NCI-H2107 treated with DMSO at 0.1 percent for 48 hours (cell line): ENCODE results near the gene RCOR3.

Experiments used
- DNase-seq: peaks from one replicate; lab custom pipeline; 2025; ENCODE audit not compliant: unreplicated experiment; lab: John Stamatoyannopoulos, UW

Gene RCOR3

GRCh38 chr1:211323156-211324063 is 64.2 kb downstream of the RCOR3 start:
- peak; percentile 86 for DNase-seq

DNA sequence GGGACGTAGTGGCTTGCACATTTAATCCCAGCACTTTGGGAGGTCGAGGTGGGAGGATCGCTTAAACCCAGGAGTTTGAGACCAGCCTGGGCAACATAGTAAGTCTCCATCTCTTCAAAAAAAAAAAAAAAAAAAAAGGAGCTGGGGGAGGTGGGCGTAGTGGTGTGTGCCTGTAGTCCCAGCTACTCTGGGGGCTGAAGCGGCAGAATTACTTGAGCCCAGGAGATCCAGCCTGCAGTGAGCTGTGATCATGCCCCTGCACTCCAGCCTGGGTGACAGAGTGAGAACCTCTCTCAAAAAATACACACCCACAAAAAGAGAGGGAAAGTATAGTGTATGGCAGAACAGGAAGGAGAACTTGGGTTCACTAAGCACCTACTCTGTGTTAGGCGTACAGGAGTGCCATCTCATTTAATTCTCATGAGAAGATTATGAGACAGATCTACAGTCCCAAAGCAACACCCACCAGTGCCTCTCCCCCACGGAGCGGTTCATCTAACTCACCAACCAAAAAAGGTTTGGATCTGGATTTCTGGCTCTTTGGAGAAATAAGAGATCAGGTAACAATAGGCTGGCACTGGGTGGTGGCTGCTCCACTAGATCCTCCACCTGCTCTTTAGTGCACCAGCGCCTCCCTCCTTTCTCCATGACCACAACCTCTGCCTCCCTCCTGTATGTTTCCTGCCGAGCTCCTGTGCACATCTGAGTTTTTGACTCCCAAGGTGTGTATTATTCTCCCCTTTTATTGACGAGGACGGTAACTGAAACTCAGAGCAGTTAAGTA is 66.0 kb downstream of the RCOR3 start:
- DNase-seq, result peak; percentile 88

DNA sequence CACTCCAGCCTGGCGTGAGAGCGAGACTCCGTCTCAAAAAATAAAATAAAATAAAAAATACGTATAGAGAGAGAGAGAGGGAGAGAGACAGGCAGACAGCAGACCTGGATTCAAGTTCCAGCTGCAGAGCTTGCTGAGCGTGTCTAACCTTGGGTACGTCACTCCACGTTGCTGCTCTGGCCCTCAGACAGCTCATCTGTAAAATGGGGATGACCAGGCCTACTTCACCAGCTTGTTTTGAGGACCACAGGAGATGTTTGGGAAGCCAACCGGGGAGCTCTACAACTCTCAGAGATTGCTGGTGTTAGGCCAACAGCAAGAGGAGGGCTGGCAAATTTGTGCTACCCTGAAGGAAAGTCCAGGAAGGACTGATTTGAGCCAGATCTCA is 67.0 kb downstream of the RCOR3 start:
- DNase-seq, result no peak

DNA sequence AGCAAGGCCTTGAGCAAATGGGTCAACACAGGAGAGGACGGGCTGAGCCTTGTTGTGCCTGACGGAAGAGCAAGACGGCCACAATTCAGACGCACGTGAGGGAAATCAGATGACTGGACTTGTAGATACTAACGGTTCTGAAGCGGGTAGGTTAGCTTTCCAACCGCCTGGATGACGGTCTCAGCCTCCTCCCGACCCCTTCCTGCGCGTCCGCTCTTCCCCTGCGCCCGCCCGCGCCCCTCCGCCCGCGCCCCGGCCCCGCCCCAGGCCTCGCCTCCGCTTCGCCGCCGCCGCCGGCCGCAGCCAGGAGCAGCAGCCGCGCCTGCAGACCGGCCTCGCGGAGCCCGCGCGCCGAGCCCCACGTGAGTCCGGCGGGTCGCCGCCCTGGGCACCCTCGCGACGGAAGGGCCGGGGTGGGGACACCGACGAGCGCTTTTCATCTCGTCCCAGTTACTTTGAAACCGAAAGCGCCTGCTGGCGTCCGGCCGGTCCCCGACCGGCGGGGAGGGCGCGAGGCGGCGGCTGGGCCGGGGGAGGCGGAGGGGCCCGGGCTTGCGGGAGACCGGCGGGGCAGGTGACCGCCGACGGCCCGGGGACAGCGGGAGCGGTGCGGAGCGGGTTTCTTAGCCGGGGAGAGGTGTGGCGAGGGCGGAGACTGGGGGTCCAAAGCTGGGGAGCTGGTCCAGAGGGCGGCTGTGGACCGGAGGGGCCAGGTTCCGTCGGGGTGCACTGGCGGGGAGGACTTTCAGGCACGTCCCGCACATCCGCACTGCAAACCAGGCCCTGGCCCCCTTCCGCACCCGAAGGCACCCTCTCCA is 67.6 kb downstream of the RCOR3 start, which contains the start of gene TRAF5:
Gene TRAF5 (plus strand): TSS at position 306 of the 818 bp plus-strand sequence. CDS start 26,407 bp downstream, outside the sequence.
- DNase-seq, result no peak

- no peak for DNase-seq
Measured at GRCh38 chr1:211327346-211327921, 68.3 kb downstream of the RCOR3 start.

- DNase-seq, result no peak
Measured at GRCh38 chr1:211328084-211328694, 69.0 kb downstream of the RCOR3 start.

GRCh38 chr1:211328866-211329475 is 69.8 kb downstream of the RCOR3 start:
- DNase-seq, result no peak

DNA sequence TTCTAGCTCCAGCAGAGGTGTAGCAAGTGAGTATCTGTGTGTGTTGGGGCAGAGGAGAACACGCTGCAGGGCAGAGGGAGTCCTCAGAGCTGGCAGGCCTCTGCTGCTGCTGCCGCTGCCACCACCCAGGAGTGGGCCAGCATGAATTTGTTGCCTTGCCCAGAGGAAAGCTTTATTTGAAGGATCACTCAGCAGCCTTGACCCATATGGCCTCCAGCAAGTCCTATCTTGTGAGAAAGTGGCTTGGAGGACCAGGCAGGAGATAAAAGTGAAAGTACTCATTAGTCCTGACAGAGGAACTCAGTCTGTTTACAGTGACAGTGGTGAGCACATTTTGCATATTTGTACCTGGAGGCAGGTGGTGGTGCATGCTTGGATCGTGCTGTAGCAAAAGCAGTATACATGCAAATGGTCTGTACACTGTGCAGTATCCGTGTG is 70.6 kb downstream of the RCOR3 start:
- DNase-seq, result peak; percentile 48

DNA sequence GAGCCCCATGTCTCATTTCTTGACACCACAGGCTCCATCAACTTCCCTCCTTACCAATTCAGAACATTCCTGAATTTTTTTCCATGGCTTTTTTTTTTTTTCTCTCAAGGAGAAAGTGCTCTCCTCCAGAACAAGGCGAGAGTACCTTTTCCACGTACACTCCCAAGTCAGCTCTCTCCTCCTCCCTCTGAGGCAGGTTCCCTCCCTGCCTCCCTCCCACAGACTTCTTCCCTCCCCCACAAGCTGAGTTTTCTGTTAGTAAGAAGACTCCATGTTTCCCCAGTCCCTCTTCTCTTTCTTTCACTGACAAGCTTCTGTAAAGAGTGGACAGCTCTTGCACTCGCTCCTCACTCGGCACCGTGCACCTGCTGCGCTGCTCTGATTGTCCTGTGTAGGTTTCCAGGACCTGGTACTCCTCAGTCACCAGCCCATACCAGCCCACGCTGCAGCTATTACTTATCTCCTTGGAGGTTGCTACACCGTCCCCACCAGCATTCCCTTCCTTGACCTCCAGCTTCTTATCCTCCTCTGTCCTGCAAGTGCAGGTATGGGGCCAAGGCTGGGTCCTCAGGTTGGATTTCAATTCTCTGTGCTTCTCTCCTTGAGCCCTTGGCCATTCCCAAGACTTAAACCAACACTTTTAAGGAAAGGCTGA is 71.2 kb downstream of the RCOR3 start:
- no peak for DNase-seq

DNA sequence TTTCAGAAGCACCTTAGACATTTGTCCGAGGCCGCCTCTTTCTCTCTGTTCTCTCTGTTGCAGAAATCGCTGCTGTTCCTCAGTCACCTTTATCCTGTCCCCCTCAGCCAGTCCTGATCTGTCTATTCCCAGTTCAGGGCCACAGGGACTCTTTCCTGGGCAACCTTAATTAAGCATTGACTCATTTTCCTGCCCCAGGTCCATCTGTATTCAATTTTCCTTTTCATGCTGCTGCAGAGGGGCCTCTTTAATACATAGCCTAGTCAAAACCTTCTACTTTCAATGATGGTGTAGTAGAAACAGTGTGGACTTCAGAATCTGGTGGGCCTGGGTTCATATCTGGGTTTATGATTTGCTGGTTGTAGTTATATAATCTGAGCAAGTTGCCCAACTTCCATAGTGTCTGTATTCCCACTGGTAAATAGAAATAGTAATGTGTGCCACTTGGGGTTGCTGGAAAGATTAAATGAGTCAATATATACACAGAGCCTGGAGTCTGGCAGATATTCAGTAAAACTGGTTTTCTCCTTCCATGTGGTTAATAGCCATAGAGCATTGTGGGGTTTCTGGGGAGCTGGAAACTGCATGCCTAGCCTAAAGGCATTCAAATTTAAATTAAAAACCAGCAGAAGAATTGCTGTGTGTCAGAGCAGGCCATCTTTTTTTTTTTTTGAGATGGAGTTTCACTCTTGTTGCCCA is 72.0 kb downstream of the RCOR3 start:
- no peak for DNase-seq

DNA sequence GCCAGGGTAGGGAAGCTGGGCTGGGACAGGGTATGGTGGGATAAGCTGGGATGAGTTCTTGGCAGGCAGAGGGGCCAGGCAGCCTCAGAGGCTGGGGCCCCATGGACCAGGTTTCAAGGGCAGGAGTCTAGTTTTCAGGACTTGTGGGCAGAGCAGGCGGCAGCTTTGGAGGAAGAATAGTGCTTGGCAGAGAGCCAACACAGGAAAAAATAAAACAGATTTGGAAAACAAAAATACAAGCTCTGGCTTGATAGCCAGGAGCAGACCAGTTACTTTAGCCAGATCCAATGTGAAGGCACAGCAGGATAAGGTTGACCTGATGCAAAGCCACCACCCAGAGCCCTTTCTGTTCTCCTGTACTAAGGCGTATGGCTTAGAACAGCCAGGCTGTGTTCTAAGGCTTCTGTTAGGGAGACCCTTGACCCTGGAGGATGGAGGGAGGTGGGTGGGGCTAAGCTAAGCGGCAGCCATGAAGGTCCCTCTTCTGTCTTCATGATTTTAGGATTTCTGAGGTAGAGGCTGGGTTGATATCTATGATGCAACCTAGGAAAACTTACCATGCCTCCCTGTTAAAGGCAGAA is 73.0 kb downstream of the RCOR3 start:
- no peak for DNase-seq

DNA sequence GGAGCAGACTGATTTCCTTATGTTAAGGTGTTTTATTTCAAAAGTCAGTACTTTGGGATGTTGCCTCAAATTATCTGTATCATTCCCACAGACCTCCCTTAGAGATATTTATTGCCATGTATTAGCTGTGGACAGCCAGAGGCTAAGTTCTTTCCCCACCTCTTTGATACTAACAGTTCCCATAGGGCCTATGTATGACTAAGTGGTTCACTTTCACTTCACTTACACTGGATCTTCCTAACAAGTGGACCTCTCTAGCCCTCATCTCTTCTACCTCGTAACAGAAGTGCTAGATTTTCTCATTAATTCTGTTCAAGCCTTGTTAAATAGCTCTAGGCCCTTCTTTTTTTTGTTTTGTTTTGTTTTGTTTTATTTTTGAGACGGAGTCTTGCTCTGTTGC is 73.7 kb downstream of the RCOR3 start:
- DNase-seq, result no peak

DNA sequence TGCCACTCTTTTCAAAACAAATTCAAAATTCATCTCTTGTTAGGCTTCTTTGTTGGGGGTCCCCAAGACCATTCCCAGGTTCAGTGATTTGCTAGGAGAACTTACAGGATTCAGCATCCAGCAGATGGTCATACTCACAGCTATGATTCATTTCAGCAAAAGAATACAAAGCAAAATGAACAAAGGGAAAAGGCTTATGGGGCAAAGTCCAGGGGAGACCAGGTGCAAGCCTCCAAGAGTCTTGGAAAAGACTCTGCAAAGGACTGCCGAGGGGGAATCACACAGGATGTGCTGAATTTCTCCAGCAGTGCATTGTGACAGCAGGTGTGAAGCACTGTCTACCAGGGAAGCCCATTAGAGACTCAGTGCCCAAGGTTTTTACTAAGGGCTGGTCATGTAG is 74.7 kb downstream of the RCOR3 start:
- no peak for DNase-seq

DNA sequence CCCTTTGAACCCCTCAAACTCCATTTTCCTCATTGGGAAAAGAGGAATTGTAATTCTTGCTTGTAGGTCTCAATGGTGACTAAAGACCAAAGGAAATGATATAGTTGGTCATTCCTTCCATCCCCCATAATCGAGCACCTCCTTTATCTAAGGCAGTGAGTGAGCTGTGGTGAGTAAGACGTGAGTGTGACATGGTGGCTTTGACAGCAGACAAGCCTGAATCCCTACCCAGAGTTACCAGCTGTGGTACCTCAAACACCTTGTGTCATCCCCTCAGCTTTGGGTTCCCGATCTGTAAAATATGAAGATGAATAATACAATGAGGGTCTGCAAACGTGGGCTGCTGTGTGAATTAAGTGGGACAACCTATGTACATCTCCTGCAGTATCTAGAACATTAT is 75.8 kb downstream of the RCOR3 start:
- no peak for DNase-seq

- no peak for DNase-seq
Measured at GRCh38 chr1:211335522-211336157, 76.5 kb downstream of the RCOR3 start.

DNA sequence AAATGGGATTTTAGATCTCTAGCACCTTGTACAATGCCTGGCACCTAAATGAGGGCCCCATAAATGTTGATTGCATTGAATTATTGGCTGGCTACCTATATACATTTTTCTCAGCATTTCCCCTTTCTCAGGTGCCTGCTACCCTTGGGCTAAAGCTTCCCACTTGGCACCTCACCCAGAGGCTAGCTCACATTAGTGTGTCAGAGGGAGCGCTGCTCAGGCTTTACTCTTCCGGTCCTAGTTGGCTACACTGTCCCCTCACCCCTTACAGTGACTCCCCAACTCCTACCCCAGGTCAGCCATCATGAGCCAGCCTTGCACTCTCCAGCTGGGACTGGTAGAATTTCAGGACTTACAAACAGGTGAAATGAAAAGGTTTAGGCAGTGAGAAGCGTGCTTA is 77.0 kb downstream of the RCOR3 start:
- DNase-seq, result no peak

GRCh38 chr1:211336775-211337174 is 77.6 kb downstream of the RCOR3 start:
- DNase-seq, result no peak
